ENCODE results near the gene XPNPEP2.

- TF ChIP-seq CTCF (conservative IDR thresholded peaks at IDR 0.05; ENCODE audit: low read depth, low read length) (no peak), EZH2 (IDR thresholded peaks at IDR 0.05; ENCODE audit: low read length, unreplicated experiment) (no peak)
Observed at GRCh38 chrX:129763666-129764065, 24.9 kb downstream of the XPNPEP2 start.
